HG03354 (cell line): ENCODE measurements around the gene CAPZB.

ENCODE experiments used
- ATAC-seq: cut with Tn5 transposase; IDR thresholded peaks from one replicate; pipeline ENCODE4 v1.9.1; 2021; ENCODE audit warnings: mild to moderate bottlenecking; ENCODE audit not compliant: unreplicated experiment, poor library complexity, severe bottlenecking

The CAPZB gene

DNA sequence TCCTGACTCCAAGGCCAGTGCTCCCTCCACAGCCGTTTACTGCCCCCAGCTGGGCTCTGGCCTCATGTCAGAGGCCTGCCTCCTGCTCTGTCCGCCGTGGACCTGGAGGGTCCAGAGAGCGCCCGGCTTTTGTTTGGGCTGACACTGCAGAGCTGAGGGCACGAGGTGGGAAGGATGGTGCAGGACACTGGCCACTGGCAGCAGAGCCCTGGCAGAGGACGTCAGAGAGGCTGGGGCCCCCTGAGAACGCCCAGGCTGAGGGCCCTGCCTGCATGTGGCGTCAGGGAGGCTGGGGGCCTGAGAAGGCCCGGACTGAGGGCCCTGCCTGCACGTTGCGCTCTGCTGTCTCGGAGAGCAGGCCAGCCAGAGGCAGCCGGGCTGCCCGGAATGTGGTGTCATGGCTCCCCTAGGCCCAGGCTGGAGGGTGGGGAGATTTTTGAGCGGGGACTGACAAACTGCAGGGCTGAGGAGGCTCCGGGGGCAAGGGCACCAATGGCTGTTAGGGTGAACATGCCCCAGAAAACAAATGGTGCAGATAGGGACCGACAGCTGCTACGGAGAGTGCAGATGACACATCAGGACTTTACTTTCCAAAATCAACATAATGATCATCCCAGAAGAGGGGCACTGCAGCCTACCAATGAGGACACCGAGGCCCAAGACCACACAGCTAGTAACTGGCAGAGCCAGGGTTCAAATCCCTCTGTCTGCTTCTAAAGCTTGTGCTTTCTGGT lies 141.6 kb downstream of the CAPZB start:
- no peak for ATAC-seq

DNA sequence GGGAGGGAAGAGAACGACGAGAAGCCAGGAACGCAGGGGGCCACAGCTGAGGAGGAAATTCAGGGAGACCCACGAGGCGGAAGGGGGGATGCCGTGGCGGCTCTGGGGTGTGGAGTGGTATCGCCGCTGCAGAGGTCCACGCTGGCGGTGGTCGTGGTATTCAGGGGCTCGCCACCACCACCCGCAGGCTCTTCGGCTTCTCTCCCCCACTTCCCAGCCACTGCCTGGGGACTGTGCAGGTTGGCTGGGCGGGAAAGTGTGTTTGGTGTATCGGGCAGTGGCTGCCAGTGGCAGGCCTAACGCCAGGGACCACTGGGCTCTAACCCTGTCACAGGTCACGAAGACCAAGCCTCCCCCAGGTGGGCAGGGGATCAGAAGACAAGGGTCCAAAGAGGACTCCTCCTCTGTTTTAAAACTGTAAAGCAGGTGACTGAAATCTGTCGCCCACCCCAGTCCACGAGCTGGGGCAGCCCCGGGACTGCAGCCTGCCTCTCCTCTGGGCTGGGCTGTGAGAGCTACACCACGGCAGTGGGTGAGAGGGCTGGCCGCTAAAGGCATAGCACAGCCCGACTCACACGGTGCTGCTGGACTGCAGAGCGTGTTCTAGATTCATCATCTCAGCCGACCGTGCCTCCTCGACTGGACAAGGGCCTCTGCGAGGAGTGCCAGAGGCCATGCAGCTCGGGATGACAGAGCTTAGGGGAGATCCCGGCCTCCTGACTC lies 142.3 kb downstream of the CAPZB start:
- no peak for ATAC-seq

DNA sequence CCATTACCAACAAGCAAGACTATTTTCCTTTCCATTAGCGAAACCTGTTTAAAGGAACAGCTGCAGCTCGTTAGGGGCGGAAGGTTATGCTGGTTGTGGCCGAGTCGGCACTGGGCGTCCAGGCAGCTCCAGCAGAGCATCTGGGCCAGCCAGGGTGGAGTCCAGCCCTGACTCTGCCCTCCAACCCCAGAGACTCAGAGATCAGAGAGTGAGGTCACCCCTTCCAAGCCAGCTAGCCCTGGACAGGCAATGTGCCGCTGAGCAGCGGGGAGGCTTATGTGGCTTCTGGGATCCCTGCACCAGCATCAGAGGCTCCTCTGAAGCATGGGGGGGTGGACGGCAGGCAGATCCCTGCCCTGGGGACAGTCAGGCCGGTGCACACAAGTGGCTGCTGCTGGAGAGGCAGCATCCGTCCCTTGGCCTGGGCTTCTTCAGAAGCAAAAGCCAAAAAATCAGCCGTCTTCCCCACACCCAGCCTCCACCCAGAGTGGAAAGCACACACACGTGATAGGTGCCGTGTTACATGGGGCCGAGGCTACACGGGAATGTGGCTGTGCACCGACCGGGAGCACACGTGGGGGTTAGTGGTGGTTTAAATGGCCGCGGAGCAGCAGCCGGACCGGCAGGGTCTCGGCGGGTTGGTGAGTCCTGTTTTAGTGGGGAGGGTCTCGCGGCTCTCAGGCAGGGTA lies 143.1 kb downstream of the CAPZB start:
- ATAC-seq = no peak

DNA sequence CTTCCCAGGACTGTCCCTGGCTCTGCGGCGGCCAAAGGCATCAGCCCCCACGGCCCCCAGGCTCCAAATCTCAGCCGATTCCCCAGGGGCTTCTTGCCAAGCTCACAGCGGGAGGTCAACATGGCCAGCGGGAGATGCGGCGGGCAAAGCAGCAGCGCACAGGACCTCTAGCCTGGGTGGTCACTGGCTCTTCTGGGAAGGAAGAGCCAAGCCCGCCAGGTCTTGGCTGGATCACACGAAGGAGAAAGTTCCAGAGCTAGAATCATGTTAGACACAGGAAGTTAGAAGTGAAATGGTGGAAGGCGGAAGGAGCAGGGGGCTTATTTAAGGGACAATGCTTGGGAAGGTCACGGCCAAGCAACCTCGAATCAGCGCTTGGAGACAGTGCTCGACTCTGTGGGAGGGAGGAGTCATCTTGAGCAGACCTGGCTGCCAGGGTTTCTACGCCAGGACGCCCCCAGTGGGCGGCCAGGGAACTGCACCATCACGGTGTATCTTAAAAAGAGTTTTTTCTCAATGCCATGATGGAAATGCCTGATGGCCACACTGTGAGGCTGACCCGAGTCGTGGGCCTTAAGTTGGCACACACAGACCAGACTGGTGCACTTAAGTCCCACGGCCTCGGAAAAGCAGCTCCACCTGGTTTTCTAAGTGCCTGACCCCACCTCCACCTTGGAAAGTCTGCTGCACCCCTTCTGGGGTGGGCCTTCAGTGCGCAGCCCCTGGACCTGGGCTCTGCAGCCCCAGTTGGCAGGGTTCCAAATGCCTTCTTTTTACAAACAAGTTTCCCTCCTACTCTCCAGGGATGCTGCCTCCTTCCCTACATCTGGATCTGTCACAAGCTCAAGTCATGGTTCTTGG lies 143.9 kb downstream of the CAPZB start:
- ATAC-seq = no peak

DNA sequence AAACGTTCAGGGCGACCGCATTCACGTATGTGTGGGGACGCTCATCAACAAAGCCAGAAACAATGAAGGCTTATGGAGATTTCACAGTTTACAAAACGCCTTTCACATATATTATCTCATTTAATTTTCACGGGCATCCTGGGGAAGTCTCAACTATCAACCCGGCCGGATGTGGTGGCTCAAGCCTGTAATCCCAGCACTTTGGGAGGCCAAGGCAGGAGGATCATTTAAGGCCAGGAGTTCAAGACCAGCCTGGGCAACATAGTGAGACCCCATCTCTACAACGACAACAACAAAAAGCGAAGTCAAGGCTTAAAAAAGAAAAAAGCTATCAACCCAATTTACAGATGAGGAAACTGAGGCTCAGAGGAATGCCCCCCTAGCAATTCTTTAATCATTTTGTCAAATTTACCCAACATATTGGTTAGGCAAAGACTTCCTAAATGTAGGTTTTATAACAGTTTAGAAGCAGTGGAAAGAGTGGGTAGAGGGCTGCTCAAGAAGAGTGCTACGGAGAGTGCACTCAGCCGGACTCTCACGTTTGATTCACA lies 144.9 kb downstream of the CAPZB start:
- ATAC-seq = no peak

DNA sequence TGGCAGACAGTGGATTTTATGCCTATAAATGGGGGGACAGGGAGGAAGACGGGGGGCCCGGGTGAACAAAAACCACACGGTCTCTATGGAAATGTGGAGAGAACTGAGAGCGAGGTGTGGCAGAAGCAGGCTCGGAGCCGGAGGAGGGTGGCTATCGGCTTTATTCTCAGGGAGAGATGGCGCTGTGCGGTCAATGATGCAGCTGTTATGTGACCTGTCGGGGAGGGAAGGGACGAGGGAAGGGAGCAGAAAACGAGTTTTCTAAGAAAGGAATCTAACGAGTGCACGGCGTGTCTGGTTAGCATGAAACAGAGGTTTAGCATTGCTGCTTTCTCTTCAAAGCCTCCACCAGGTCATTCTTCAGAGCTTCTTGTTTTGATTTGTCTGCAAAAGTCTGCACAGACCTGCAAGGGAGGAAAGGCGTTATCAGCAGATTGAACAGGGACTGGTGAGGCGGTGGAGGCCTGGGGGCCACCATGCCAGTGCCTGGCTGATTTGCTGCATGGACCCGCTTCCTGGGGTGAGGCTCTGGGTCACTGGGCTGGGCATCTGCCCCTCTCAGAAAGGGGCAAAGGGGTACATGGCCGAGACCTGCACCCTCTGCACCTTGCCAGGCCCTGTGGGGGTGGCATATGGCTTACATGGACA lies 146.0 kb downstream of the CAPZB start:
- ATAC-seq = no peak

DNA sequence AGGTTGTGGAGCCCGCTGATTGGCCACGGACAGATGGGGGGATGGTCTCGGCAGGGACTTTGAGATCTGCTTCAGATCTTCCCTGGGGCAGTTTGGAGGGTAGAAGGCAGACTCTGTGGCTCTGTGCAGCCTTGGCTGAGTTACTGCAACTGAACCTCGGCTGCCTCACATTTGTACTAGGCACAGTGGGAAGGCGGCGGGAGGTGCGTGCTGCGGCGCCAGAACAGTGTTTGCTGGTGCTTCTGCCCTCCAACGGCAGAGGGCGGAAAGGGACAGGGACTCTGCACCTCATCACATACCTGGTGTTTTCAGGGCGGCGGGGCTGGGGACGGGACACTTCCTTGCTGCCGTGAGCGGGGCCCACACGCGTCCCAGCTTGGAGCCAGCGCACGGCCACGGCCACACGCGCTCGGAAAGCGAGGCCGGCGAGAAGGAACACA lies 147.0 kb downstream of the CAPZB start:
- ATAC-seq = no peak

DNA sequence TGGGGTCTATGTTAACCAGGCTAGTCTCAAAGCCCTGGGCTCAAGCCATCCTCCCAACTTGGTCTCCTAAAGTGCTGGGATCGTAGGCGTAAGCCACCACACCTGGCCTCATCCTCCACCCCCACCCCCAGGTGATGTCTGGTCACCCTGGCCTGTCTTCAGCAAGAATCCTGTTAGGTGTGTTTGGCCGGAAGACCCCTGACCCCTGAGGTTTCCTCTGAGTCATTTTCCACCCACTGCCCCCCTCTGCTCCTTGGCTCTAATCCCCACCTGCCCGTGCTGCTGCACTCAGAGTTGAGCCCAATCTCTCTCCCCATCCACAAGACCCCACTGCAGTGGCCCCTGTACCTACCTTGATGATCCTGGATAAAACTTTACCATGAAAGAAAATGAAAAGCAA lies 148.1 kb downstream of the CAPZB start:
- ATAC-seq = no peak

DNA sequence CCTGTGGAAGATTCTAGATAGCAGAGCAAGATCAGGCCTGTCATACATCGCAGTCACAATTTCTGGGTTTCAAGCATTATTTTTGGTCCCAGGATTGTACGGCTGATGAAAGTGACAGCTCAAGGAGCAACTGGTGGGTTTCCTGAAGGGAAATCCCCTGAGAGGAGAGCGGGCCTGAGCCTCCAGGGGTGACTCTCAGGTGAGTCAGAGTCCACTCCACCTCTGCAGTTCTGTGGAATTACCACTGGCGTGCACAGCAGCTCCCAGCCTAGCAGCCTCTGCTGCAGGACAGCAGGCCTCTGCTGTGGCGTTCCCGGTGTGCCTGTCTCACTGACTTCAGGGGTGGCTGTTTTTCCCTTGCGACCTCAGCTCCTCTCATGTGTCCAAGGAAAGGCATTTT lies 148.8 kb downstream of the CAPZB start:
- no peak for ATAC-seq

DNA sequence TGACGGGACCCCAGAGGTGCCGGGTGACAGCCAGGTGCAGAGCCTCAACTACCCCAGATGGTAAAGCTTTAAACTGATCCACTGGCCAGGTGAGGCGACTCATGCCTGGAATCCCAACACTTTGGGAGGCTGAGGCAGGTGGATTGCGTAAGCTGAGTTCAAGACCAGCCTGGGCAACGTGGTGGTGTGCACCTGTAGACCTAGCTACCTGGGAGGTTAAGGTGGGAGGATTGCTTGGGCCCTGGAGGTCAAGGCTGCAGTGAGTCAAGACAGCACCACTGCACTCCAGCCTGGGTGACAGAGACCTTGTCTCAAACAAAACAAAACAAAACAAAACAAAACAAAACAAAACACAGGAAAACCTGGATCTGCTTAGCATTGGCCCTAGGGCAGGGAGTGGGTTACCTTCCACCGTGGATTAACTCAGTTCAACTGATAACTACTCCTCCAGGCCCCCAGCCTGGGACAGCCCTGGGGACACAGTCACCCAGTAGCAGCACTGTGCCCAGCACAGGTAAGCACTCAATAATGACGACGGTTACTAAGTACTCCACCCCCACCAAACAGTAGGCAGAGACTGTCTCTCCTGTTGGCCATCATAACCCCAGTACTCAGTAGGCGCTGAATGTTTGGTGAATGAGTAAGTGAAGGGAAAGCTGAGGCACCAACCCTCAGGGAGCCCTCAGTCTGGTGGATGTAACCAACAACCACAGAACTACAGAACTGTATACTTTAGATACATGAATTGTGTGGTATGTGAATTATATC lies 151.6 kb downstream of the CAPZB start:
- no peak for ATAC-seq

DNA sequence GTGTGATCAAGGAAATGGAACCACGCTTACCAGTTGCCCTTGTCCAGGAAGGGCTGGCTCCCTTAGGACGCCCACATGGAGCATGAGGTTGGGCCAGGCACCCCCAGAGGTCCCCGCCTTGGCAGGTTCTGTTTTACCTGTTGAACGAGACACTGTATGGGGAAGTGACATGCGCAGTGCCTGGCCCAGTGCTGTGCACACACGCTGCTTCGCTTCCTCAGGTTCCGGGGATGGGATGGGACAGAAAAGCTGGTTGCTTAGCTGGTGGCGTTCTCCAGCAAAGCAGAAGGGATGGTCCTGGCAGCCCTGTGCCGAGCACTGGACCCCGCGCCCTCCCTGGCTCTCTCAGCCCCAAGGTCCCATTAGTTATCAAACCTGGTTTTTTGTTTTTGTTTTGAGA lies 152.5 kb downstream of the CAPZB start:
- no peak for ATAC-seq

DNA sequence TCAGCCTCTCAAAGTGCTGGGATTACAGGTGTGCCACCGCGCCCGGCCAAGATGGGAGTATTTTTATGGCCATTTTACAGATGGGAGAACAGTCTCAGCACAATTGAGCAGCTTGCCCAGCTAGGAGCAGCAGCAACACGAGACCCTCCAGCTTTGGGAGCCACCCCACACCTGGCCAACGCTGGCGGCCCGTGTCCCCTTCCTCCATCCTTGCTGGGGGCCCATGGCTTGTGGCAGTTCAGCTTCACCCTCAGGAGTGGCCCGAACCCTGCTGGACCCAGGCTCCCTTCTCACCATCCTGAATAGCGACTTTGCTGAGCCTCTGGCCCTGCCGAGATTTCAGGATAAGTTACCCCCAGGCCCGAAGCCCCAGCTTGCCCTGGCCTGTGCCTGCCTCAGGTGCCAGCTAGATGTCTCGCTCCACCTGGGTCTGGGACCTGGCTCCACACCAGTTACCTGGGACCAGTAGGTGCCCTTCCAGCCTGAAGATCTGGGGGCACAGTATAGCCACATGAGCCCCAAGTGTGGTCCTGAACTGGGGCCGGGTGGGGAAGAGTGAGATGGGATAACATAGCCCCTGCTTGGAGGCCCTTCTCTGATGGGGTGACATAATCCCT lies 154.0 kb downstream of the CAPZB start:
- ATAC-seq = no peak

DNA sequence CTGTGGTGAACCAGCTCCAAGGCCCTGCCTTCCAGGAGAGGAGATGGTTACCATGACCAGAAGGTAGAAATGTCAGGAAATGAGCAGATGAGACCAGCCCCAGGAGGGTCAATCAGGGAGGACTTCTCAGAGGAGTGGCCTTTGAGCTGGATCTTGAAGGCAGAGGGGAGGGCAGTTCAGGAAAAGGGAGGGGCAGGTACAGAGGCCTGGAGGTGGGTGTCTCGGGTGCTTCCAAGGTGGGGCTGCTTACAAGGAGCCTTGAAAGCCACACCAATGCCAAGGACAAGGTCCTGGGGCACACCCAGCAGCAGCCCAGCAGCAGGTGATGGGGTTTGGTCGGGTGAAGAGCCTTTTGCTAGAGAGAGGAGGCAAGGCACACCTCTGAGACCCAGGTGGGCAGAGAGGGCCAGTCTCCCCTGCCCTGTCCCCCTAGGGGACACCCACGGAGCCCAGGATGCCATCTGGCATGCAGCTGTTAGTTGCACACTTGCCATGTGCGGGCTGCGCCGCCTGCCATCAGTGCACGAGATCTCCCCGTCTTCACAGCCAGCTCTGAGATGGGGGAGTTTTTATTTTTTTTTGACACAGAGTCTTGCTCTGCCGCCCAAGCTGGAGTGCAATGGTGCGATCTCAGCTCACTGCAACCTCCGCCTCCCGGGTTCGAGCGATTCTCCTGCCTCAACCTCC lies 154.7 kb downstream of the CAPZB start:
- ATAC-seq = no peak

DNA sequence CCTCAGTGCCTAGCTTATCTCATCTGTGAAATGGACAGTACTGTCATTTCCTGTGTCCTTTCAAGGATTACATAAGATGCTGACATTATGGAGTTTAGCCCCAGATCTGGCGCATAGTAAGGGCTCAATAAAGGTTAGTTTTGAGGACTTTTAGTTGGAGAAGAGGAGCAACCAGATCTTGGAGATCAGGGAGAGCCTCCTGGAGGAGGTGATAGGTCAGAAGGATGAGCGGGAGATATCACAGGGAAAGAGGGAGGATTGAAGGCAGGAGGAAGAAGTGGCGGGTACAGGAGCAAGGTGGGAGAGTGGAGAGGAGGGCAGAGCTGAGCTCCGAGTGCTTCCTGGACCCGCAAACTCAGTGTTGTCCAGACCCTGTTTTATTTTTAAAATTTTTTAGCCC lies 155.7 kb downstream of the CAPZB start:
- no peak for ATAC-seq

DNA sequence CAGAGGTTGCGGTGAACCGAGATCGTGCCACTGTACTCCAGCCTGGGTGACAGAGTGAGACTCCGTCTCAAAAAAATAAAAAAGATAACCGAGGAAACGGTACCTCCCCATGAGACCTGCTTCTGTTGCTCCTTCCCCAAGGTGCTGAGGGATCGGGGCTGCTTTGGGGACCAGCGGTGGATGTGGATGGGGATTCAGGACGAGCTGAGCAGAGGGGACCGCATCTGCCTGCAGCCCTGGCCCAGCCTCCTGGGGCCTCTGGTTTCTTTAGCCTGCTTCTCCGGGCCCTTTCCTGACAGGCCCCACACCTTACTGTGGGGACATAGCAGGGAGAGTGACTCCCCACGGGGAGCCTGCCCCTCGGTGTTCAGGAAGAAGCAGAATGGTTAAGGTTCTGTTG lies 156.2 kb downstream of the CAPZB start:
- ATAC-seq = no peak

DNA sequence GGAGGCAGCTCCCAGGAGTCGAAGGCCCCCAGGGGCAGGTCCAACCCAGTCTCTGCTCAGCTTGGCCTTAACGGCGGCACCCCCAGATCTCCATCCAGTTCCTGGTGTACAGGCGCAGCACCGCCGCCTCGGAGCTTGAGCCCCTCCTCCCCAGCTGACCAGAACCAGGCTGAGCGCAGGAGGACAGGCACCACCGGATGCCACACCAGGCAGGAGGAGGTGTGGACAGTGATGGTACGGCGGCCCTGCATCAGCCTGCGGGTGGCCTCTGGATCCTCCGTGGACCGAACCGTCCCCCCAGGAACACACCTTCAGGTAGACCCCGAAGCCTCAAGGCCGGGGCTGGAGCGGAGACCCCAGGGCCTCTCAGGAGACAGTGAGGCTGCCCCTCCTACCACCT lies 156.9 kb downstream of the CAPZB start:
- ATAC-seq = no peak

DNA sequence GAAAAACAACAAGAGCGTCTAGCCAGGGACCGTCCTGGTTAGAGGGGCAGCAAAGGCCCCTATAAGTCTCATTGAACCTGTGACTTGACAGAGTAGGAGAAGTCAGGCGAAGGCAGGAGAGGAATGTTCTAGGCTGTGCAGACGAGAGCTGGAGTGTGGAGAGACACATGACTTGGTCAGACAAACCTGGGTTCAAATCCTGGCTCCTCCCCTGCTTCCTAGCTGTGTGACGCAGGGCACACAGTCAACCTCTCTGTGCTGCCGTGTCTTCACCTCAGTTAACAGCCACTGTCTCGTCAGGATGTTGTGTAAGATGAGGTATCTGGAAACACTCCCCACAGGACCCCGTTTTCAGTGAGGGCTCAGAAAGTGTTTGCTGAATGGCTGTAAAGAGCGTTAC lies 157.6 kb downstream of the CAPZB start:
- ATAC-seq = no peak

DNA sequence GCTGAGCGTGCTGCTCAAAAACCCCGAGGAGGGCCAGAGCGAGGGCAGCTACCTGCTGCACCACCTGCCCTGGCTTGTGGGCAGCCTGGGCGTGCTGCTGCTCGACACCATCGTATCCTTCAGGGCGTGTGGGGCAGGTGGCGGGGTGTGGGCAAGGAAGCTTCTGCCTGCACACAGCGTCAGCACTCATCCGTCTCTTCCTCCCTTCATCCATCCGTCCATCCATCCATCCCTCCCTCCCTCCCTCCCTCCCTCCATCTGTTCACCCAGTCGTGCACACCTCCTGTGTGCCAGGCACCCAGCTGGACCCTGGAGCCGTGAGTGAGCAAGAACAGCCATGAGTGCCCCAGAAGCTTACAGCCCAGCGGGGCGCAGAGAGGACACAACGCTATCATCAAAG lies 158.0 kb downstream of the CAPZB start:
- ATAC-seq = no peak
